HepG2 (cell line): ENCODE measurements around the gene AK3. TPM values are rescaled to one million over a fixed set of nuclear protein-coding genes. Genes with fewer than 3 reads are reported as not detected.
A peak's percentile ranks its signal among the peaks of the same experiment; 100 is the strongest.

Experiments used
- AHDC1 ChIP-seq: sonication (generic); formaldehyde crosslinking; IDR thresholded peaks from 2 replicates; pipeline ENCODE4 v1.5.1; 2020; ENCODE audit warnings: mild to moderate bottlenecking, missing genetic modification reagents, borderline replicate concordance
- CSRNP1 ChIP-seq: sonication (generic); formaldehyde crosslinking; IDR thresholded peaks from 2 replicates; pipeline ENCODE4 v1.8.1; 2023; ENCODE audit warnings: mild to moderate bottlenecking, missing genetic modification reagents
- DRAP1 ChIP-seq: IDR thresholded peaks from 2 replicates; pipeline ENCODE4 v1.6.1; 2016; ENCODE audit warnings: missing genetic modification reagents, missing compliant biosample characterization
- GLI4 ChIP-seq: sonication (generic); formaldehyde crosslinking; IDR thresholded peaks from 2 replicates; pipeline ENCODE4 v1.5.1; 2020; ENCODE audit warnings: missing genetic modification reagents, mild to moderate bottlenecking, moderate library complexity, borderline replicate concordance
- KMT2A ChIP-seq: sonication (generic); formaldehyde crosslinking; IDR thresholded peaks from 2 replicates; pipeline ENCODE4 v1.4.0; 2020; ENCODE audit warnings: missing genetic modification reagents
- MTERF4 ChIP-seq: sonication (generic); formaldehyde crosslinking; IDR thresholded peaks from 2 replicates; pipeline ENCODE4 v1.8.0; 2023; ENCODE audit warnings: mild to moderate bottlenecking, missing genetic modification reagents
- ONECUT2 ChIP-seq: sonication (generic); formaldehyde crosslinking; IDR thresholded peaks from 2 replicates; pipeline ENCODE4 v1.4.0; 2020; ENCODE audit warnings: missing genetic modification reagents
- PAX8 ChIP-seq: sonication (generic); formaldehyde crosslinking; IDR thresholded peaks from 2 replicates; pipeline ENCODE4 v1.8.0; 2022; ENCODE audit warnings: mild to moderate bottlenecking, missing genetic modification reagents, borderline replicate concordance
- SALL1 ChIP-seq: sonication (generic); formaldehyde crosslinking; IDR thresholded peaks from 2 replicates; pipeline ENCODE4 v1.8.0; 2022; ENCODE audit warnings: mild to moderate bottlenecking, missing genetic modification reagents
- SMAD1 ChIP-seq: sonication (generic); formaldehyde crosslinking; IDR thresholded peaks from 2 replicates; pipeline ENCODE4 v1.4.0; 2020; ENCODE audit warnings: missing genetic modification reagents, low read depth, mild to moderate bottlenecking, borderline replicate concordance
- SMARCE1 ChIP-seq: fragments of 450-650 bp; IDR thresholded peaks from 2 replicates; pipeline ENCODE4 v1.6.1; 2017; ENCODE audit warnings: borderline replicate concordance
- SRSF4 ChIP-seq: fragments of 200-400 bp; formaldehyde crosslinking; IDR thresholded peaks from one replicate; pipeline ENCODE4 v1.6.1; 2018; ENCODE audit warnings: mild to moderate bottlenecking, low read depth, low read length, moderate library complexity; ENCODE audit not compliant: poor library complexity, severe bottlenecking
- ZBTB33 ChIP-seq: sonication (generic); formaldehyde crosslinking; IDR thresholded peaks from 2 replicates; pipeline ENCODE4 v1.4.0; 2020; ENCODE audit warnings: missing genetic modification reagents
- ZFP36L1 ChIP-seq: sonication (generic); formaldehyde crosslinking; IDR thresholded peaks from 2 replicates; pipeline ENCODE4 v1.8.0; 2022; ENCODE audit warnings: mild to moderate bottlenecking, missing genetic modification reagents, moderate library complexity
- ZFP41 ChIP-seq: sonication (generic); formaldehyde crosslinking; IDR thresholded peaks from 2 replicates; pipeline ENCODE4 v1.4.0; 2020; ENCODE audit warnings: mild to moderate bottlenecking, missing genetic modification reagents, borderline replicate concordance
- ZKSCAN5 ChIP-seq: sonication (generic); formaldehyde crosslinking; IDR thresholded peaks from 2 replicates; pipeline ENCODE4 v1.5.1; 2020; ENCODE audit warnings: mild to moderate bottlenecking, missing genetic modification reagents
- ZNF761 ChIP-seq: sonication (generic); formaldehyde crosslinking; conservative IDR thresholded peaks from 2 replicates; pipeline ENCODE4 v1.4.0; 2020; ENCODE audit warnings: mild to moderate bottlenecking, missing genetic modification reagents
- polyA plus RNA-seq, 8 experiments: library from polyadenylated mRNA; depleted of rRNA in 3 of 8; stranded (reverse) in 7 of 8; unstranded in 1 of 8; fragments of >200 nt; fragmentation: Illumina TruSeq in 4 of 8; extraction: Trizol in 4 of 8; gene quantifications; 2 replicates each; pipeline versions ENCODE4 v1.2.1 to v1.2.3, GENCODE V29; 2011 to 2016; ENCODE audit warnings: low read depth in 4 of 8, missing spikeins in 1 of 8, mixed read lengths in 1 of 8; ENCODE audit not compliant: insufficient read depth in 1 of 8
- total RNA-seq, 5 experiments: library from RNA; depleted of rRNA; stranded (reverse); fragments of >200 nt; fragmentation: Illumina TruSeq; extraction: Trizol; gene quantifications; 2 replicates each; pipeline ENCODE4 v1.2.3, GENCODE V29; 2016; ENCODE audit warnings: low read depth in 1 of 5

AK3 gene
- total and polyA plus RNA-seq, 2 of the 13 experiments (the other 11 are each of a cell fraction or from before 2014, with no cell fraction given) = 76.8 to 109 TPM

- TF ChIP-seq ZBTB33 (CRISPR knock-in tag) = no peak
- TF ChIP-seq DRAP1 = peak; percentile 67
- no peak; the same call in 1 of the 2 replicates for TF ChIP-seq CSRNP1 (CRISPR knock-in tag)
- TF ChIP-seq SMAD1 (CRISPR knock-in tag) = no peak
- TF ChIP-seq AHDC1 (CRISPR knock-in tag) = peak; percentile 75
- TF ChIP-seq MTERF4 = peak; percentile 63
- peak; percentile 41; the same call in 1 of the 2 replicates for TF ChIP-seq ONECUT2 (CRISPR knock-in tag)
- peak; percentile 78 for TF ChIP-seq KMT2A (CRISPR knock-in tag)
- TF ChIP-seq SMARCE1 = no peak
- no peak for TF ChIP-seq SRSF4
- peak; percentile 91 for TF ChIP-seq SALL1 (CRISPR knock-in tag)
- TF ChIP-seq GLI4 (CRISPR knock-in tag) = peak; percentile 87; the same call in 1 of the 2 replicates
- TF ChIP-seq ZFP36L1 (CRISPR knock-in tag) = peak; percentile 65; the same call in 1 of the 2 replicates
- TF ChIP-seq ZNF761 = no peak; the same call in 1 of the 2 replicates
- TF ChIP-seq PAX8 = no peak
- TF ChIP-seq ZKSCAN5 (CRISPR knock-in tag) = no peak
- TF ChIP-seq ZFP41 (CRISPR knock-in tag) = no peak
Measured at GRCh38 chr9:4662108-4662988, 78.7 kb downstream of the AK3 start, which contains the start of gene PLPP6 (continued).
